Sciatic nerve (tissue), 2 donors: ENCODE data around the gene LRRC8E. TPM values are rescaled to one million over a fixed set of nuclear protein-coding genes. Genes with fewer than 3 reads are reported as not detected.
A peak's percentile ranks its signal among the peaks of the same experiment; 100 is the strongest.
"Not testable (repeated sequence)": the region's sequence is repeated elsewhere in the genome, so short reads cannot be mapped to it uniquely, and the experiment has no call there.

Source experiments
- ATAC-seq: fragments of 200-7000 bp; cut with Tn5 transposase; one replicate; pipeline ENCODE4 v1.9.1; 2020; ENCODE audit warnings: mild to moderate bottlenecking, moderate library complexity
- DNase-seq: peaks from one replicate; pipeline ENCODE4 v3.0.0-alpha.2; 2020; ENCODE audit warnings: low spot score
- intact Hi-C: fragments of 100-400 bp; cut with DNase I; formaldehyde crosslinking; loops from one replicate; pipeline ENCODE4 v1.14.2; 2022
- total RNA-seq: library from RNA; stranded (reverse); fragmentation: NEBNext Ultra II Directional; extraction: Animal tissue kit (Norgen Biotek cat#: 25700); gene quantifications from one replicate; pipeline ENCODE4 v1.2.1, GENCODE V29; 2021
- donor health status: DM: no; HTN: no; CAD: no.
- donor health status: DM: no; HTN: no; CAD: no.

Gene LRRC8E
- total RNA-seq, 1 donor from 2014 or later: 0.09 TPM

- intact Hi-C loops: no loop called here
- ATAC-seq: no peak
- DNase-seq: no peak
Measured at GRCh38 chr19:7924241-7924640, 35.9 kb downstream of the LRRC8E start.

- DNase-seq: peak; percentile 61
- intact Hi-C loops: no loop called here
- ATAC-seq: no peak
Measured at GRCh38 chr19:7924651-7925170, 36.4 kb downstream of the LRRC8E start.

GRCh38 chr19:7925171-7925851 lies 37.0 kb downstream of the LRRC8E start:
- intact Hi-C loops: no loop called here
- ATAC-seq (no peak), DNase-seq (peak; percentile 80)

- ATAC-seq (peak; percentile 25), DNase-seq (peak; percentile 87)
- intact Hi-C loops: no loop called here
Measured at GRCh38 chr19:7926021-7926726, 37.9 kb downstream of the LRRC8E start, which contains the start of gene CTXN1. CTXN1 (minus strand) TSS chr19:7926135; CDS start chr19:7925538, 597 bp downstream.

DNA sequence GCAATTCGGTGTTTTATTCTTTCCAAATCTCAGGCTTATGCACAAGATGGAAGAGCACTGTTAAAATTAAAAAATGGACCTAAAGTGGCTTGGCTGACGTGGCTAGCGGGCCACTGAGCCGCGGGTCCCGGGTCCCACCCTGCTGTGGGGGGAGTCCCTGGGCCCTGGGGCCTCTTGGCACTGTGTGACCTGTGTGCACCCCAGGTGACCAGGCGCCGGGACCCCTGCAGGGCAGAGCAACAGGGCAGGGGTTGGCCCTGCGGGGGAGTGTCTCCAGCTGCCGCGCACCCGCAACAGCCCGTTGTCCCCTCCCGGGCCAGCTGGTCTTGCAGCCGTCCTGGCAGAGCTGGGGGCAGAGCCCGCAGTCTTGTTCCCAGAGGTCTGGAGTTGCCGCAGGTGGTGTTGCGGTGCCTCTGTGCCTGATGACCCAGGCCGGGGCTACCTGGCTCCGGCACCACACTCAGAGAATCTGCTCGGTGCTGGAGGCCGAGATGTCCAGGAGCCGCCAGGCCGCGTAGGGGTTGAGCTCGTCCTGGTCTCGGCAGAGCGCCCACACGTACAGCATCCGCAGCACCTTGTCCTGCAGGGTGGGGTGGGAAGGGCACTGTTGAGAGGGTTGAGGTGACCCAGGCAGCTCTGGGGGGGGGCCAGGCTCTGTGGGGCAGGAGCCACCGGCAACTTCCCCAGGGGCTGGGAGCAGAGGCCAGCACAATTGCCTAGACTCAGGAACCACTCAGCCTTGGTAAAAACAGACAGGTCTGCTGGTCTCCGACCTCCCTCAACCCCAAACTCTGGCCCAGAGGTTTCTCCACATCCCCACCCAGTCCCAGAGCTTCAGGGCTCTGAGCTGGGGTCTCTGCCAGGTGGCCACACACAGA lies 38.7 kb downstream of the LRRC8E start:
- ATAC-seq: no peak
- DNase-seq: no peak
- intact Hi-C loops: no loop called here

- ATAC-seq (peak; percentile 0), DNase-seq (peak; percentile 66)
- intact Hi-C loops: no loop called here
Measured at GRCh38 chr19:7927605-7928333, 39.5 kb downstream of the LRRC8E start.

GRCh38 chr19:7928334-7928706 lies 40.0 kb downstream of the LRRC8E start:
- intact Hi-C loops: no loop called here
- DNase-seq (no peak), ATAC-seq (peak; percentile 2)

- DNase-seq (peak; percentile 76), ATAC-seq (peak; percentile 55)
- intact Hi-C loops: no loop called here
Measured at GRCh38 chr19:7928741-7929701, 40.7 kb downstream of the LRRC8E start.

DNA sequence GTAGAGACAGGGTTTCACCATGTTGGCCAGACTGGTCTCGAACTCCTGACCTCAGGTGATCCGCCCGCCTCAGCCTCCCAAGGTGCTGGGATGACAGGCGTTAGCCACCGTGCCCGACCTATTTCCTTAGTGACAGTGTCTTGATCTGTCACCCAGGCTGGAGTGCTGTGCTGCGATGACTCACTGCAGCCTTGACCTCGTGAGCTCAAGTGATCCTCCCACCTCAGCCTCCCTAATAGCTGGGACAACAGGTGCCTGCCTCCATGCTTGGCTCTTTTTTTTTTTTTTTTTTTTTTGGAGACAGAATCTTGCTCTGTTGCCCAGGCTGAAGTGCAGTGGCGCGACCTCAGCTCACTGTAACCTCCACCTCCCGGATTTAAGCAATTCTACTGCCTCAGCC lies 41.7 kb downstream of the LRRC8E start:
- intact Hi-C loops, DNase-seq, ATAC-seq: not testable (repeated sequence)

- ATAC-seq (no peak), DNase-seq (no peak)
- intact Hi-C loops: no loop called here
Measured at GRCh38 chr19:7930765-7931164, 42.5 kb downstream of the LRRC8E start.

DNA sequence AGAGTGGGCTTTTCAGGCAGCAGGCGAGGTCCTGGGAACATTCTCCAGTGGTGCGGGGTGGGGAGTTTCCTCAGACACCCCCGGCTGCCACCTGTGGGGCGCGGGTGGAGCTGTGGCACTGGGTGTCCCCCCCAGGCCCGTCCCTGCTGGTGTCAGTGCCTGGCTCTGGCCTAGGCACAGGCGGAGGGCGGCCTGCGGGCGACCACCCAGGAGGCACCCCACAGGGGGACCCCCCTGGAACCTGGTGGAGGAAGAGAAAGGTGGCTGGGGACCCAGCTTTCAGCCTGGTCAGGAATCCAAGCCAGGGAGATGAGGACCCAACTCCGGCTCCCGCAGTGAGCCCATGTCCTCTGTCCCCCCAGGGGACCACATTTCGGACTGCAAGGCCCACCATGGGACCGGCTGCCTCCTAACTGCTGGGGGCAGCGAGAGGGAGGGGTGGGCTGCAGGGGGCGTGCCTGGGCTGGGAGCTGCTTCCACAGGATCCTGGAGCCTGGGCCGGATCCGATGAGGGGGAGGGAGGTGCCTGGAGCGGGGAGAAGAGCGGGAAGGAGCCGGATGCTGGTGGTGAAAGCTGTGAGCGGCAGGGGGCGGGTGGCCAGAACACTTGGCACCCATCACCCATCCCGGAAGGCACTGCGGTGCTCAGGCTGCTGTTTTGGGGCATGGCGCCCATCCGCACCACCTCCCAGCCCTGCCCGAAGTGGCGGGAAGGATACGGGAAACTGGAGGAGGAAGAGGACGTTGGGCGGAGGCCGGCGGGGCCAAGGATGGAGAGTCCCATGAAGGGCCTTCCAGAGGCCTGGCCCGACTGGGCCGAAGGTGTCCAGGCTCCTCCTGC lies 43.1 kb downstream of the LRRC8E start:
- DNase-seq: no peak
- no peak for ATAC-seq
- intact Hi-C loops: no loop called here

- DNase-seq (no peak), ATAC-seq (no peak)
- intact Hi-C loops: no loop called here
Measured at GRCh38 chr19:7932276-7932929, 44.1 kb downstream of the LRRC8E start.

DNA sequence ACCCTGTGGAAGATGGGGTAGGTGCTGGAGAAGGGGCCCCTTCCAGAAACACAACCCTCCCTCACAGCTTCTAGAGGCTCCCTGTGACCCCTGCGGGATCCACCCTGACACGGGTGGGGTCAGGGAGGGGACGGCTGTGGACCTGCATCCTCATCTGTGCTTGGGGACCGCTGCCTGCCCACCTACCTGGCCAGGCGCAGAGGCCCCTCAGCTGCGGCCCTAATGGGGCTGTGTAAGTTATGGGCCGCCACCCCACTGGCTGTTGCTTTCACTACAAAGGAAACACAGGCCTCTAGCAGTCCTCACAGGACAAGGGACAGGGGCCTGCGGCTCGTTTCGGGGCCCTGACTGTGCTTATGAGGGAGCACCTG lies 44.6 kb downstream of the LRRC8E start:
- no peak for ATAC-seq
- intact Hi-C loops: no loop called here
- no peak for DNase-seq

GRCh38 chr19:7933411-7933810 lies 45.1 kb downstream of the LRRC8E start:
- intact Hi-C loops: no loop called here
- DNase-seq: no peak
- no peak for ATAC-seq

DNA sequence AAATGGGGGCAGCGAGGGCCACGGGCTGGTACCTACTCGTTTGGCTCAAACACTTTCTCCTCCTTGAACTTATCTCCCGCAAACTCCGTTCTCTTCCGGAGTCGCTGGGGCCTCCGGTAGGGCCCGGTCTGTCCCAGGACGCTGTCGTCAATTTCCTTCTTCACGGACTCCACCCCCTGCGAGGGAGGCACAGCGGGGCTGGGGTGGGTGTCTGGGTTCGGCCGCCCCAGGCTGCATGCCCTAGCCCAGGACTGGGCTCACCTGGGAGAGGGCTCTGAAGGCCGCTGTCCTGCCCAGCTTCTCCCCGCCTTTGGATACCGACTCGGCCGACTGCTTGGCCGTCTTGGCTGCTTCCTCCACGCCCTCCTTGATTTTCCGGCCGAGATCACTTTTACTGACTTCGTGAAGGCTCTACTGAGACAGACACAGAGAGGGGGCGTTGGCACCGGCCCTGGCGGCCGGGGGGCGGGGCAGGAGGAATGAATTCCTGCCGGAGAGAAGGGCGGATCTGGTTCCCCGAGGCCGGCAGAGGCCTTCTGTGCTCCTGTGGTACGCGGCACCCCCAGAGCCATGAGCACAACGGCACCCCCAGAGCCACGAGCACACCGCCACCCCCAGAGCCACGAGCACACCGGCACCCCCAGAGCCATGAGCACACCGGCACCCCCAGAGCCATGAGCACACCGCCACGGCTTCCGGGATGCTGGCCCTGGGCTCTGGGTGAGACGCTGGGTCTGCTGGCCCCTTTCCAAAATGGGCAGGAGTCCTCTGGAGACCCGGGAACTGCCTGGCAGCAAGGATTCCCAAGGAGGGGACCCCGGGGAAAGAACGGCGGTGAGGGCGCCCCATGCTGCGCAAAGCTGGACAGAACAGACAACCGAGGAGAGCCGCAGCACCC lies 45.8 kb downstream of the LRRC8E start:
- intact Hi-C loops: no loop called here
- ATAC-seq (no peak), DNase-seq (no peak)
